Brain pericyte (primary cell): ENCODE measurements around the gene SLC22A7.

Source experiments
- DNase-seq: peaks from one replicate; pipeline ENCODE4 v3.0.0-alpha.2; 2012; ENCODE audit warnings: low read depth, low spot score

Gene SLC22A7

GRCh38 chr6:43297644-43298564 is at the start of gene SLC22A7:
Gene SLC22A7, plus strand, starts transcription at chr6:43298260. Its CDS starts 99 bp downstream, at chr6:43298359.
- no peak for DNase-seq

GRCh38 chr6:43248791-43249190 is 49.3 kb upstream of the SLC22A7 start:
- DNase-seq, result no peak

GRCh38 chr6:43250992-43251373 is 47.1 kb upstream of the SLC22A7 start:
- DNase-seq, result no peak

GRCh38 chr6:43253401-43253800 is 44.7 kb upstream of the SLC22A7 start:
- no peak for DNase-seq

GRCh38 chr6:43254138-43254817 is 43.8 kb upstream of the SLC22A7 start:
- DNase-seq, result no peak

GRCh38 chr6:43254846-43255245 is 43.2 kb upstream of the SLC22A7 start:
- DNase-seq, result no peak

GRCh38 chr6:43255408-43256054 is 42.5 kb upstream of the SLC22A7 start:
- DNase-seq, result no peak

- DNase-seq, result no peak
Measured at GRCh38 chr6:43256670-43257366, 41.2 kb upstream of the SLC22A7 start.

GRCh38 chr6:43257367-43258145 is 40.5 kb upstream of the SLC22A7 start:
- no peak for DNase-seq

GRCh38 chr6:43258180-43258579 is 39.9 kb upstream of the SLC22A7 start:
- no peak for DNase-seq

- no peak for DNase-seq
Measured at GRCh38 chr6:43258807-43259686, 39.0 kb upstream of the SLC22A7 start.

GRCh38 chr6:43260791-43261190 is 37.3 kb upstream of the SLC22A7 start:
- DNase-seq, result no peak

- no peak for DNase-seq
Measured at GRCh38 chr6:43261198-43261597, 36.9 kb upstream of the SLC22A7 start.

- DNase-seq, result no peak
Measured at GRCh38 chr6:43262000-43262779, 35.9 kb upstream of the SLC22A7 start.

GRCh38 chr6:43262780-43263313 is 35.2 kb upstream of the SLC22A7 start:
- no peak for DNase-seq

- DNase-seq, result no peak
Measured at GRCh38 chr6:43263314-43264178, 34.5 kb upstream of the SLC22A7 start.

GRCh38 chr6:43264599-43265145 is 33.4 kb upstream of the SLC22A7 start:
- DNase-seq, result no peak

GRCh38 chr6:43265564-43265963 is 32.5 kb upstream of the SLC22A7 start:
- no peak for DNase-seq
